ENCODE data around the gene MIEF2. TPM values are rescaled to one million over a fixed set of nuclear protein-coding genes. Genes with fewer than 3 reads are reported as not detected.

The MIEF2 gene
- total RNA-seq, 2 experiments from 2014 or later, result 6.8 to 8.5 TPM

DNA sequence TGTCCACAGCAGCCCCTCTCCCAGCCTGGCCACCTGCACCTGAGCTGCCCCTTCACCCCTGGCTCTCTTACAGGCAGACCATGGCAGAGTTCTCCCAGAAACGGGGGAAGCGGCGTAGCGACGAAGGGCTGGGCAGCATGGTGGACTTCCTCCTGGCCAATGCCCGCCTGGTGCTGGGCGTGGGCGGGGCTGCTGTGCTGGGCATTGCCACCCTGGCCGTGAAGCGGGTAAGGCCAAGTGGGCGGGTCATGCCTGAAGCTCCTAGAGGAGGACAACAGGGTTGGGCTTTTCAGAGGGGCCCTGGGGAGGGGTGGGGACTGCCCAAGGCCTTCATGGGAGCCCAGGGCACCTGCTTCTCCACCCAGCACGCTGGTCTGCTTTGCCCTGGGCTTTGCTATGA, 2.2 kb downstream of the MIEF2 start:
- H3K4me1 Mint-ChIP-seq, result peaks cover 30% of the 10 kb centered on the region
- DNase-seq, result no peak
- no peak overlapping the region for H3K4me3 Mint-ChIP-seq
- H3K9me3 Mint-ChIP-seq, result no peaks in the 10 kb centered on the region
- ChIA-PET CTCF (interaction anchor here (1.5 kb wide), 1 partner anchor 363 kb away, joined by 5 read pairs; no protein-coding TSS in a partner anchor), POLR2A (no interaction called here)
- no peaks in the 10 kb centered on the region for H3K27me3 Mint-ChIP-seq
- H3K27ac Mint-ChIP-seq, result no peak overlapping the region
- peaks cover 3% of the 10 kb centered on the region for H3K36me3 Mint-ChIP-seq (ENCODE audit: low read depth)

DNA sequence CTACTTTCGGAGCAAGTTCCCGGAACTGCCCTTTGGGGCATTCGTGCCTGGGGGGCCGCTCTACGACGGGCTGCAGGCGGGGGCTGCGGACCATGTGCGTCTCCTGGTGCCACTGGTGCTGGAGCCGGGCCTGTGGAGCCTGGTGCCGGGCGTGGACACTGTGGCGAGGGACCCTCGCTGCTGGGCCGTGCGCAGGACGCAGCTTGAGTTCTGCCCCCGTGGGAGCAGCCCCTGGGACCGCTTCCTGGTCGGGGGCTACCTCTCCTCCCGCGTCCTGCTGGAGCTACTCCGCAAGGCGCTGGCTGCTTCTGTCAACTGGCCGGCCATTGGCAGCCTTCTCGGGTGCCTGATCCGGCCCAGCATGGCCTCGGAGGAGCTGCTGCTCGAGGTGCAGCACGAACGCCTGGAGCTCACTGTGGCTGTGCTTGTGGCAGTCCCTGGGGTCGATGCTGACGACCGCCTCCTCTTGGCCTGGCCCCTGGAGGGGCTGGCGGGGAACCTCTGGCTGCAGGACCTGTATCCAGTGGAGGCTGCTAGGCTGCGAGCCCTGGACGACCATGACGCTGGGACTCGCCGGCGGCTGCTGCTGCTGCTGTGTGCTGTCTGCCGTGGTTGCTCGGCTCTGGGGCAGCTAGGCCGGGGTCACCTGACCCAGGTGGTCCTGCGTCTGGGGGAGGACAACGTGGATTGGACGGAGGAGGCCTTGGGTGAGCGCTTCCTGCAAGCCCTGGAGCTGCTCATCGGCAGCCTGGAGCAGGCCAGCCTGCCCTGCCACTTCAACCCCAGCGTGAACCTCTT, 3.6 kb downstream of the MIEF2 start:
- no peak for DNase-seq
- no peak overlapping the region for H3K27ac Mint-ChIP-seq
- H3K4me3 Mint-ChIP-seq, result no peak overlapping the region
- no peaks in the 10 kb centered on the region for H3K27me3 Mint-ChIP-seq
- peaks cover 35% of the 10 kb centered on the region for H3K4me1 Mint-ChIP-seq
- peaks cover 3% of the 10 kb centered on the region for H3K36me3 Mint-ChIP-seq (ENCODE audit: low read depth)
- no peaks in the 10 kb centered on the region for H3K9me3 Mint-ChIP-seq
- POLR2A ChIA-PET, result no interaction called here
- CTCF ChIA-PET, result interaction anchor here (0.8 to 2.2 kb wide), 7 partner anchors 9 to 54 kb away, joined by 3 to 10 read pairs (median 3); no protein-coding TSS in a partner anchor

DNA sequence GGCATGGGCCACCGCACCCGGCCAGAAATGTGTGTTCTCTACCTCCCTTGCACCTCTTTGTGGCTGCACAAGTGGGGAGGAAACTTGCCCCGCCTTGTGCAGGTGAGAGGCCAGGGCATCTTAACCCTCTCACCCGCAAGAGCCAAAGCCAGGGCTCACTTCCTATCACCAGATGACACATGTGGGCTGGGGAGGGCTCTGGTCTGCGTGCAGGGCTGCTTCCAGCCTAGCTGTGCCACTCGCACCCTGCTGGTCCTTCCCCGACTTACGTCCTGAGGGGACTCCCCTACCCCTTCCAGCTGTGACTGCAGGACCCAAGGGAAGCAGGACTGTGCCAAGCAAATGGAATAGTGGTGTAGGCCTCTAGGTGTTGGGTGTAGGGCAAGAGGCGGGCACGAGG, 6.9 kb downstream of the MIEF2 start:
- no peak overlapping the region for H3K4me3 Mint-ChIP-seq

DNA sequence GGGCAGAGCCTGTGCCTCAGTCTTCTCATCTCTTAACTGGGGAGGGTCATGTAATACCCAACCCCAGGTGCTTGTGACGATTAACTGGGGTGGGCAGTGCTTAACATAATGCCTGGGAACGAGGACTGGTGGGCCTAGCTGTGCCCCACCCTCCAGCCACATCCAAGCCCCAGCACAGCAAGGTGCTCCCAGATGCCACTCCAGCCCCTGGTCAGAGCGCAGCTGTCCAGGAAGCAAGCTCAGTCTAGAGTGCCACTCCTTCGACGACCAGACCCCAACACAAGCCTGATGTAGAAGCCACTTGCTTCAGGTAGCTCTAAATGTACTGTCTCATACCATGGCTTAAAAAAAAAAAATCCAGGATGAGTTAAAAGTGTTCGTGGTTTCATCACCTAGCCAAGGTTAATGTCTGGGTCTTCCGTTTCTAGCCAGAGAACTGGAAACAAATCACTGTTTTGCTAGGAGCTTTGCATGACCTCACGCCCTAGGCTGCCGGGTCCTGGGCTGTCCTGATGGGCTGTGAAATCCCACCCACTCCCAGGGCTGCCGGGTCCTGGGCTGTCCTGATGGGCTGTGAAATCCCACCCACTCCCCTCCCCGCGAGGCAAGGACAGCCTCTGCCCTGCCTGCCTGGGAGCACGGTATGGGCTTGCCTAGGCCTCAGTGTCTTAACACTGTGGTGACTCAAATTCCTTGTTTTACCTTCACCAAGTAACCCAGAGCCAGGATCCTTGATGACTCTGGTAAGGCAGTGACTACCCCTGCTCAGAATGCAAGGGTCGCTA, 7.7 kb downstream of the MIEF2 start:
- DNase-seq, result no peak
- H3K4me3 Mint-ChIP-seq, result no peak overlapping the region
- peaks cover 5% of the 10 kb centered on the region for H3K36me3 Mint-ChIP-seq (ENCODE audit: low read depth)
- H3K9me3 Mint-ChIP-seq, result no peaks in the 10 kb centered on the region
- H3K4me1 Mint-ChIP-seq, result peaks cover 15% of the 10 kb centered on the region
- ChIA-PET POLR2A (no interaction called here), CTCF (no interaction called here)
- peak overlapping the region; percentile 31 for H3K27ac Mint-ChIP-seq
- H3K27me3 Mint-ChIP-seq, result no peaks in the 10 kb centered on the region

More for the DNA sequence above, 6.9 kb downstream of the MIEF2 start:
- Mint-ChIP-seq H3K27ac (no peak overlapping the region), H3K9me3 (no peaks in the 10 kb centered on the region), H3K27me3 (no peaks in the 10 kb centered on the region), H3K36me3 (ENCODE audit: low read depth) (peaks cover 3% of the 10 kb centered on the region), H3K4me1 (peaks cover 15% of the 10 kb centered on the region)
- ChIA-PET CTCF (interaction anchor here (0.6 kb wide), 1 partner anchor 87 kb away, joined by 3 read pairs; no protein-coding TSS in a partner anchor), POLR2A (no interaction called here)
- DNase-seq, result no peak

DNA sequence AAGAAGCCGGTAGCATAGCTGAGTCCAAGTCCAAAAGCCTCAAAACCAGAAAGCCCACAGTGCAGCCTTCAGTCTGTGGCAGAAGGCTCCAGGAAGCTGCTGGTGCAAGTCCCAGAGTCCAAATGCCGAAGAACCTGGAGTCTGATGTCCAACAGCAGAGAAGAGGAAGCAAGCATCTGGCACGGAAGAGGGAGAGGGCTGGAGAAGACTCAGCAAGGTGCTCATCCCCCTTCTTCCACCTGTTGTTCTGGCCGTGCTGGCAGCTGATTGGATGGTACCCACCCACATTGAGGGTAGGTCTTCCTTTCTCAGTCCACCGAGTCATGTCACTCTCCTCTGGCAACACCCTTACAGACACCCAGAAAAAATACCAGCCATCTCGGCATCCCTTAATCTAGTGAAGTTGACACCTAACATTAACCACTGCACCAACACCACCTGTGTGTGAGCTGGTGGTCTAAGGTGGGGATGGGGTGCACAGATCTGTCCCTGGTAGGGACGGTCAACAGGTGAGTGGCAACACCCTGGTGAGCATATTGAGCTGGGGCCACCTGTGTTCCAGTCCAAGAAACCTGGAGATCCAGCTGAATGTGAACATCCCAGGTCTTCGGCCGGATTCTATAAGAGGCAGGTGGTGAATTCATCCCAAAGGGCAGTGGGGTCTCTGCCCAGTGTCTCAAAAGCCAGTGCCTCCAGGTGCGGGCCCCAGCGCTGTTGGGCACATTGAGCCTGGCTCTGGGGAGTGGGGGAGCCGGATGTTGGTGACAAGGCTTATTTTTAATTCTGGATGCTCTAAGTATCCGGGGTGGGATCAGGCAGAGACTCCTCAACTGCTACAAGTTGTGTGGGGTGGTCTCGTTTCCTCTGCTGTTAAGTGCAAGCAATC, 9.8 kb downstream of the MIEF2 start:
- Mint-ChIP-seq H3K4me1 (peaks cover 15% of the 10 kb centered on the region), H3K27ac (no peak overlapping the region), H3K36me3 (ENCODE audit: low read depth) (peaks cover 2% of the 10 kb centered on the region), H3K9me3 (no peaks in the 10 kb centered on the region), H3K27me3 (no peaks in the 10 kb centered on the region), H3K4me3 (no peak overlapping the region)
- DNase-seq, result no peak
- ChIA-PET CTCF (no interaction called here), POLR2A (no interaction called here)

DNA sequence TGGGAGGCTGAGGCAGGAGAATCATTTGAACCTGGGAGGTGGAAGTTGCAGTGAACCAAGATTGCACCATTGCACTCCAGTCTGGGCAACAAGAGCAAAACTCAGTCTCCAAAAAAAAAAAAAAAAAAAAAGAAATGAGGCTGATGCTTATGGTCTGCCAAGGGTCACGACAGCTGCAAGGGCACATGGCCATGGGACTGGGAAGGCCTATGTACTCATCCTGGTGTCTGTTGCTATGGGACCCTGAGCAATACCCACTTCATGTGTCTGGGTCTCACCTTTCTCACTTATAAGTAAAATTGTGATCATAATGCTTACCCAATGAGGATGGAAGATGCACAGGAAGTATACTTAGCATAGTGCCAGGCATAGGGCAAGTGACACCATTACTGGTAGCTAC, 16.6 kb downstream of the MIEF2 start:
- POLR2A ChIA-PET, result no interaction called here
- no peak for DNase-seq
- H3K4me3 Mint-ChIP-seq, result no peak overlapping the region
- no peaks in the 10 kb centered on the region for H3K27me3 Mint-ChIP-seq
- CTCF ChIA-PET, result interaction anchor here (0.7 to 1.3 kb wide), 2 partner anchors 31 to 40 kb away, joined by 3 read pairs; no protein-coding TSS in a partner anchor
- H3K9me3 Mint-ChIP-seq, result no peaks in the 10 kb centered on the region
- H3K4me1 Mint-ChIP-seq, result no peaks in the 10 kb centered on the region
- H3K27ac Mint-ChIP-seq, result no peak overlapping the region
- H3K36me3 Mint-ChIP-seq (ENCODE audit: low read depth), result peaks cover 21% of the 10 kb centered on the region

DNA sequence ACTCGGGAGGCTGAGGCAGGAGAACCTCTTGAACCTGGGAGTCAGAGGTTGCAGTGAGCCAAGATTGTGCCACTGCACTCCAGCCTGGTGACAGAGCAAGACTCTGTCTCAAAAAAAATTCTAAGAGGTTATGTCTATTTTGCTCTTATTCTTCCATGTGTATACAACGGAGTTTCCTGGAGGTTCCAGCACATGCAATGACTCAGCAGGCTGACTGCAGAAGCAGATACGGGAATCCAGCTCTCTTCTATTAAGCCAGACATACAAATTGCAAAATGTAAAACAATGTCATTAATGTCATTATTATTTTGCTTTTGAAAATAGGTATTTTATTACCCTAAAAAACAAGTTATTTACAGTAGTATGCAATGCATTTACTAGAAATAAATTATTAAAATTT, 18.4 kb downstream of the MIEF2 start:
- Mint-ChIP-seq H3K4me1 (no peaks in the 10 kb centered on the region), H3K27ac (no peak overlapping the region), H3K9me3 (no peaks in the 10 kb centered on the region), H3K27me3 (no peaks in the 10 kb centered on the region), H3K4me3 (no peak overlapping the region), H3K36me3 (ENCODE audit: low read depth) (peaks cover 34% of the 10 kb centered on the region)
- DNase-seq, result no peak
- POLR2A ChIA-PET, result no interaction called here
- CTCF ChIA-PET, result no interaction called here

DNA sequence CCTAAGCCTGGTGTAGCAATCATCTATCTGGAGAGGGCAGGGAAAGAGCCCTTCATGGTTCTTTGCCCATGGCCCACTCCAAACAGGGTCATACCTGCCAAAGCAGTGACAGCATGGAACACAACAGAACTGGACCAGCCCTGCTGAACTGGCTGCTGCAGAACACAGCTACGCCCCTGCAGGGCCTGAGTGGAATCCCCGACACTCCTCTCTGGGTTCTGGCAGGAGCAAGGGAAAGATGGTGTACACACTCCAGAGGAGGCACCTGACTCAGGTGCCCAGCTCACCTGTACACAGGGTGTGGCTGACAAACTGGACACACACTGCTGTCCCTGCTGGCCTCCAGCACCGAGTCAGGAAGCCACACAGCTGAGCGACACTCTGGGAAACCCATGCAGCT, 19.8 kb downstream of the MIEF2 start:
- Mint-ChIP-seq H3K27ac (no peak overlapping the region), H3K9me3 (no peaks in the 10 kb centered on the region), H3K36me3 (ENCODE audit: low read depth) (peaks cover 44% of the 10 kb centered on the region), H3K4me3 (no peak overlapping the region), H3K27me3 (no peaks in the 10 kb centered on the region), H3K4me1 (no peaks in the 10 kb centered on the region)
- ChIA-PET CTCF (interaction anchor here (0.6 to 1.5 kb wide), 2 partner anchors 16 to 19 kb away, joined by 3 to 4 read pairs; no protein-coding TSS in a partner anchor), POLR2A (no interaction called here)
- DNase-seq, result no peak

DNA sequence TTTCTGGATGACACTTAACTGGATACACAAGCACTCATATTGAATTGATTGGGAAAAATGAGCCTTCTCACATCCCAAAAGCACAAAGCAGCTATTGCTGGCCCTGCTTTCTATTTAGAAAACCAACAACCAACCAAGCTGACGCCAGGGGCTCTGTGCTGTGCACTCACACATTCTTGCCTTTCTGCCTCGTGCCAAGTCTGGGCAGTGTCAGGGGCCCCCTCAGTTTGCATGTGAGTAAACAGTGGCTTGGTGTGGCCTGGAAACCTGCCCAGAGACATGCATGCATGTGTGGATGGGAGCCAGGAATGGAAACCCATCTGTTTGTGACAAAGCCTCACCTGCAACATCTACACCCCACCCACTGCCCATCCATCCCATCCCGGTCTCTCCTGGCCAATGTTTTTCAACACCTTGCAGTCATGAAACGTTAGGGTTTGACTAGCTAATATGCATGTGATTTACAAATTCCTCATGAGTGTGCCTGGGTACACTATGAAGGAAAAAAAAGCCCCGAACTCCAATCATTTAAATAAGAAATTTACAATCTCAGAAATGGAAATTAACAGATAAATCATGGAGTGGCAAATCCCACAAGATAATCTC, 20.4 kb downstream of the MIEF2 start:
- no peaks in the 10 kb centered on the region for H3K9me3 Mint-ChIP-seq
- CTCF ChIA-PET, result interaction anchor here (1.5 kb wide), 1 partner anchor 19 kb away, joined by 4 read pairs; no protein-coding TSS in a partner anchor
- DNase-seq, result no peak
- no peaks in the 10 kb centered on the region for H3K27me3 Mint-ChIP-seq
- POLR2A ChIA-PET, result no interaction called here
- H3K4me1 Mint-ChIP-seq, result no peaks in the 10 kb centered on the region
- H3K27ac Mint-ChIP-seq, result no peak overlapping the region
- H3K36me3 Mint-ChIP-seq (ENCODE audit: low read depth), result peaks cover 49% of the 10 kb centered on the region
- H3K4me3 Mint-ChIP-seq, result no peak overlapping the region

DNA sequence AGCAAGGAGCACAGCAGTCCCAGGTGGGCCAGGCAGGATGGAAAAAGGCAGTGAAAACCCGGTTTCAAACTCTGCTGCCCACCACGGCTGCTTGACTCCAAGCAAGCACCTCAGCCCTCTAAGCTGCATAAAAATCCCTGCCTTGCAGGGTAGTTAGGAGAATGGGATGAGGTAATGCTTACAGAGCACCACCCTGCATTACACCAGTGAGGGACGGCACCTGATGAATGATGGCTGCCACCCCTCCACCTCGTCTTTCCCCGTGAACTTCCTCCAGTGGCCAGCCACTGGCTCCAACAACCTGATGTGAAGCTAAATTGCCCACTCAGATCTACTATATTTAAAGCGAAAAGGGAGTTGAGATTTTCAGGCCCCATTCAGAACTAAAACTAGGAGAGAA, 21.3 kb downstream of the MIEF2 start:
- H3K27me3 Mint-ChIP-seq, result no peaks in the 10 kb centered on the region
- no peaks in the 10 kb centered on the region for H3K4me1 Mint-ChIP-seq
- peaks cover 46% of the 10 kb centered on the region for H3K36me3 Mint-ChIP-seq (ENCODE audit: low read depth)
- H3K27ac Mint-ChIP-seq, result no peak overlapping the region
- no peak overlapping the region for H3K4me3 Mint-ChIP-seq
- POLR2A ChIA-PET, result no interaction called here
- CTCF ChIA-PET, result no interaction called here
- DNase-seq, result no peak
- no peaks in the 10 kb centered on the region for H3K9me3 Mint-ChIP-seq

DNA sequence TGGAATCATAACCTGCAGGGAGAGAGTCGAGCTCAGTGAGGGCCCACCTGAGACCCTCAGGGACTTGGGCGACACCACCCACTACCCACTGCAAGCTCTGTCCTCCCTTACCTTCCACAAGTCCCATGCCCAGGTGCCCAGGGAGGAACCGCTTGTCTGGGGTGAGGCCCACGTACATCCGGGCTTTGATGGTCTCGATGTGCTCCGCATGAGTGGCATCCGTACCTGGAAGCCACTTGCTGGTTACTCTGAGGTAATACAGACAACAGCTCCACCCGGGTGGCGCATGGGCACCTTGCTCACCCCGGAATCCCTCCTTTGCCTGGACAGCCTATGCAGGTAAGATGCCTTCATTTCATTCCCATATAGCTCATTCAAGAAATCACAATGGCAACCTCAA, 24.8 kb downstream of the MIEF2 start:
- Mint-ChIP-seq H3K4me3 (no peak overlapping the region), H3K36me3 (ENCODE audit: low read depth) (peaks cover 60% of the 10 kb centered on the region), H3K4me1 (no peaks in the 10 kb centered on the region), H3K9me3 (no peaks in the 10 kb centered on the region), H3K27me3 (no peaks in the 10 kb centered on the region), H3K27ac (no peak overlapping the region)
- CTCF ChIA-PET, result interaction anchor here (0.9 to 2.1 kb wide), 3 partner anchors 10 to 33 kb away, joined by 3 to 8 read pairs (median 3); no protein-coding TSS in a partner anchor
- POLR2A ChIA-PET, result no interaction called here
- DNase-seq, result no peak
